Type B pancreatic cell (in vitro differentiated cells): ENCODE measurements around the gene TNFAIP8. TPM values are rescaled to one million over a fixed set of nuclear protein-coding genes. Genes with fewer than 3 reads are reported as not detected.
A peak's percentile ranks its signal among the peaks of the same experiment; 100 is the strongest.
"Not testable (repeated sequence)": the region's sequence is repeated elsewhere in the genome, so short reads cannot be mapped to it uniquely, and the experiment has no call there.

ENCODE experiments used
- DNase-seq: peaks from one replicate; pipeline ENCODE4 v3.0.0; 2021; ENCODE audit warnings: mixed read lengths; ENCODE audit not compliant: unreplicated experiment; ENCODE audit errors: extremely low spot score
- H3K27ac Mint-ChIP-seq: 2 replicates; pipeline ENCODE4 v1.8.0; 2021; ENCODE audit warnings: mild to moderate bottlenecking, mixed read lengths
- H3K27me3 Mint-ChIP-seq: 2 replicates; pipeline ENCODE4 v1.8.0; 2021; ENCODE audit warnings: mixed read lengths
- H3K36me3 Mint-ChIP-seq: 2 replicates; pipeline ENCODE4 v1.8.0; 2021; ENCODE audit warnings: mixed read lengths
- H3K4me1 Mint-ChIP-seq: one replicate; pipeline ENCODE4 v1.8.0; 2021; ENCODE audit warnings: mixed read lengths; ENCODE audit not compliant: unreplicated experiment
- H3K4me3 Mint-ChIP-seq: 2 replicates; pipeline ENCODE4 v1.8.0; 2021; ENCODE audit warnings: mild to moderate bottlenecking, mixed read lengths
- H3K9me3 Mint-ChIP-seq: 2 replicates; pipeline ENCODE4 v1.8.0; 2021; ENCODE audit warnings: mixed read lengths
- total RNA-seq: library from RNA; stranded (reverse); gene quantifications from 2 replicates; pipeline ENCODE4 v1.2.1, GENCODE V29; 2021; ENCODE audit warnings: low replicate concordance
- TF ChIP-seq, protein P1 (sequence below): fragments of 200-600 bp; sonication (generic); conservative IDR thresholded peaks from 2 replicates; pipeline ENCODE4 v1.5.0; 2021; ENCODE audit warnings: antibody characterized with exemption, mild to moderate bottlenecking

The TNFAIP8 gene
- total RNA-seq, 1 donor from 2014 or later = 11.8 TPM

DNA sequence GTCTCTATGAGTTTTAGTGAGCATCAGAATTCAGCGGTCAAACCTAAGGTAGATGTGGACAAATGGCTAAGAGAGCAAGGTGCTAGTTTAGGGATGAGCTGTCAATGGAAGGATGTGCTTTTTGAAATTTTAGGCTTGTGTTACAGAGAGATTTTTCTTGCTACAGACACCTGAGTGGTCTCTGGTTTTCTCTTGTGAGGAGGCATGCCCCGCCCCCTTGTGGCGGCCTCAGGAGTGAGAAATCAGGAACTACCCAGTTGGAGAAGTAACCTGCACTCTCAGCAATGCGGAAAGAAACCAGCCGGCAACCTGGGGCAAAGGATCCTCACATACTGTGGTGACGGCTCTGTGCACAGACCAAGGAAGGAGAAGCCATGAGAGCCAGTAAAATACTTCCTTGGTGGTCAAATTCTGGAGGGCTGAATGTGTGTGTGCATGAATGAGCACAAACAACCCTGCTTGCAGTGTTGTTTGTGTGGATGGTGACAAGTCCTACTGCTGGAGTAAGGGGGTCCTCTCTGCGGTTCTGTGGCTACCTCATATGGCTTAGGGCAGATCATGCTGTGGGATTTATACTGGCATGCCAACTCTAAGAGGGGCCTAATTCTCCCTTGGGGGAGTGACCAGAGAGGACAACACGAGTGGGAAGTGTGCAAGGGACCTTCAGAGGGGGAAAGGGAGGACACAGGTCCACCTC lies 79.8 kb downstream of the TNFAIP8 start:
- Mint-ChIP-seq H3K27ac (no peak overlapping the region), H3K27me3 (peaks cover 3% of the 10 kb centered on the region), H3K36me3 (no peaks in the 10 kb centered on the region), H3K4me3 (no peak overlapping the region), H3K4me1 (peaks cover 9% of the 10 kb centered on the region), H3K9me3 (peaks cover 16% of the 10 kb centered on the region)
- TF ChIP-seq, protein P1, sequence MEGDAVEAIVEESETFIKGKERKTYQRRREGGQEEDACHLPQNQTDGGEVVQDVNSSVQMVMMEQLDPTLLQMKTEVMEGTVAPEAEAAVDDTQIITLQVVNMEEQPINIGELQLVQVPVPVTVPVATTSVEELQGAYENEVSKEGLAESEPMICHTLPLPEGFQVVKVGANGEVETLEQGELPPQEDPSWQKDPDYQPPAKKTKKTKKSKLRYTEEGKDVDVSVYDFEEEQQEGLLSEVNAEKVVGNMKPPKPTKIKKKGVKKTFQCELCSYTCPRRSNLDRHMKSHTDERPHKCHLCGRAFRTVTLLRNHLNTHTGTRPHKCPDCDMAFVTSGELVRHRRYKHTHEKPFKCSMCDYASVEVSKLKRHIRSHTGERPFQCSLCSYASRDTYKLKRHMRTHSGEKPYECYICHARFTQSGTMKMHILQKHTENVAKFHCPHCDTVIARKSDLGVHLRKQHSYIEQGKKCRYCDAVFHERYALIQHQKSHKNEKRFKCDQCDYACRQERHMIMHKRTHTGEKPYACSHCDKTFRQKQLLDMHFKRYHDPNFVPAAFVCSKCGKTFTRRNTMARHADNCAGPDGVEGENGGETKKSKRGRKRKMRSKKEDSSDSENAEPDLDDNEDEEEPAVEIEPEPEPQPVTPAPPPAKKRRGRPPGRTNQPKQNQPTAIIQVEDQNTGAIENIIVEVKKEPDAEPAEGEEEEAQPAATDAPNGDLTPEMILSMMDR = peak; percentile 72
- no peak for DNase-seq

- not testable (repeated sequence) for H3K36me3 Mint-ChIP-seq, H3K4me1 Mint-ChIP-seq, DNase-seq, H3K27ac Mint-ChIP-seq, H3K27me3 Mint-ChIP-seq, H3K4me3 Mint-ChIP-seq
- H3K9me3 Mint-ChIP-seq = peaks cover 16% of the 10 kb centered on the region
Observed at GRCh38 chr5:119437785-119438586, 82.2 kb downstream of the TNFAIP8 start.

DNA sequence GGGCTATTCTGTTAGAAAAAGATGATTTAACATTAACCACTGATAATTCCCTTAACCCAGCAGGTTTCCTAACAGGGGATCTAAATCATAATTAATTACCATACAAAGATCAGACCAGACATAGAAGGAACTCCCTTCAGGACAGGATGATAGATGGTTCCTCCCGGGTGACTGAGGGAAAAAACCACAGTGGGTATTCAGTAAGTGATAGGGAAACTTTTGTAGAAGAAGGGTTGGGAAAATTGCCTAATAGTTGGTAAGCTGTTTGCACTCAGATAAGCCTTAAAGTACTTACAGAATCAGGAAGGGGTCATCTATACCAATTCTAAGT lies 82.7 kb downstream of the TNFAIP8 start:
- H3K4me1 Mint-ChIP-seq, H3K36me3 Mint-ChIP-seq, H3K4me3 Mint-ChIP-seq, H3K27me3 Mint-ChIP-seq, H3K27ac Mint-ChIP-seq, DNase-seq: not testable (repeated sequence)
- H3K9me3 Mint-ChIP-seq = peaks cover 16% of the 10 kb centered on the region

DNA sequence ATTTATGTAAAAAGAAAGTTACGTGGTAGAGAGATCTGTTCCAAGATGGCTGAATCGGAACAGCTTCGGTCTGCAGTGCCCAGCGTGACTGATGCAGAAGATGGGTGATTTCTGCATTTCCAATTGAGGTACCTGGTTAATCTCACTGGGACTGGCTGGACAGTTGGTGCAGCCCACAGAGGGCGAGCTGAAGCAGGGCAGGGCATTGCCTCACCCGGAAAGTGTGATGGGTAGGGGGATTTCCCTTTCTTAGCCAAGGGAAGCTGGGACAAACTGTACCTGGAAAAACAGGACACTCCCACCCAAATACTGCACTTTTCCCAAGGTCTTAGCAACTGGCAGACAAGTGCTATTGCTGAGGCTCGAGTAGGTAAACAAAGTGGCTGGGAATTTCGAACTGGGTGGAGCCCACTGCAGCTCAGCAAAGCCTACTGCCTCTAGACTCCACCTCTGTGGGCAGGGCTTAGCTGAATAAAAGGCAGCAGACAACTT lies 83.4 kb downstream of the TNFAIP8 start:
- peaks cover 16% of the 10 kb centered on the region for H3K9me3 Mint-ChIP-seq
- TF ChIP-seq, protein P1 = no peak
- no peaks in the 10 kb centered on the region for H3K36me3 Mint-ChIP-seq
- no peak overlapping the region for H3K4me3 Mint-ChIP-seq
- H3K27me3 Mint-ChIP-seq = peaks cover 3% of the 10 kb centered on the region
- H3K4me1 Mint-ChIP-seq = peaks cover 9% of the 10 kb centered on the region
- no peak for DNase-seq
- no peak overlapping the region for H3K27ac Mint-ChIP-seq

- DNase-seq, H3K36me3 Mint-ChIP-seq, H3K4me1 Mint-ChIP-seq, H3K27me3 Mint-ChIP-seq, H3K27ac Mint-ChIP-seq, H3K4me3 Mint-ChIP-seq: not testable (repeated sequence)
- H3K9me3 Mint-ChIP-seq = peaks cover 16% of the 10 kb centered on the region
Observed at GRCh38 chr5:119439632-119440031, 83.8 kb downstream of the TNFAIP8 start.

GRCh38 chr5:119444643-119445042 lies 88.8 kb downstream of the TNFAIP8 start:
- H3K9me3 Mint-ChIP-seq, DNase-seq, H3K27me3 Mint-ChIP-seq, H3K36me3 Mint-ChIP-seq, H3K4me1 Mint-ChIP-seq, H3K4me3 Mint-ChIP-seq, H3K27ac Mint-ChIP-seq: not testable (repeated sequence)

DNA sequence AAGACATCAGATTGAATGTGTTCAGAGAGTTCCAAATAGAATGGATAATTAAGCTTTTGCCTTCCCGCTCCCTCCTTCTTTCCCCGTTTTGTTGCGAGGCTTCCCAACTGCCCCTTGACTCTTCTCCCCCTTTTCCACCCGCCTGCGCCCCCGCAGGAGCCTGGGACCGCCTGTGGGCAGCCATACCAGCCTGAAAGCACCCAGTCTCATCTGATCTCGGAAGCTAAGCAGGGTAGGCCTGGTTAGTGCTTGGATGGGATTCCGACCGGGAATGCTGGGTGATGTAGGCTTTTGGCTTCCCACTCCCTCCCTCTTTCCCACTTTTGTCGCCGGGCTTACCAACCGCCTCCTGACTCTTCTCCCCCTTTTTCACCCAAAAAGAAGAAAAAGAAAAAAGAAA lies 89.7 kb downstream of the TNFAIP8 start:
- no peak for DNase-seq
- no peak overlapping the region for H3K27ac Mint-ChIP-seq
- H3K4me3 Mint-ChIP-seq = no peak overlapping the region
- H3K4me1 Mint-ChIP-seq = no peaks in the 10 kb centered on the region
- no peaks in the 10 kb centered on the region for H3K27me3 Mint-ChIP-seq
- TF ChIP-seq, protein P1 = no peak
- no peaks in the 10 kb centered on the region for H3K36me3 Mint-ChIP-seq
- H3K9me3 Mint-ChIP-seq = peaks cover 4% of the 10 kb centered on the region

Other genes with a start within 250 kb of the TNFAIP8 start
- gene HSD17B4, start 96.5 kb downstream of the TNFAIP8 start, total RNA-seq = 184 and 204 TPM in 2 replicates